H1 (cell line): ENCODE data around the gene TOR1B. TPM values are rescaled to one million over a fixed set of nuclear protein-coding genes. Genes with fewer than 3 reads are reported as not detected.

Source experiments
- CTCF ChIA-PET: fragments of 300-600 bp; sonication (Branson Sonifier 250); formaldehyde crosslinking; loops from one replicate; lab custom pipeline; 2021; ENCODE audit not compliant: partially characterized antibody; lab: Charles Lee
- POLR2A ChIA-PET: fragments of 300-600 bp; sonication (Branson Sonifier 250); formaldehyde crosslinking; loops from one replicate; lab custom pipeline; 2021; ENCODE audit warnings: inconsistent platforms; ENCODE audit not compliant: partially characterized antibody; lab: Charles Lee
- DNase-seq, 2 experiments: peaks; one replicate each; pipeline versions ENCODE4 v3.0.0 to v3.0.0-alpha.2; 2010 to 2022; ENCODE audit warnings: low spot score in 2 of 2, low read depth in 1 of 2, mixed read lengths in 1 of 2
- FAIRE-seq: peaks from 2 replicates; lab custom pipeline; 2011; peaks lifted over from hg19 to GRCh38; lab: Jason Lieb, UNC
- H2AFZ ChIP-seq: 2 replicates; pipeline ENCODE4 v1.8.1; 2012; ENCODE audit warnings: low read length, inconsistent platforms
- H2AK5ac ChIP-seq: 2 replicates; pipeline ENCODE4 v1.6.1; 2013; ENCODE audit warnings: low read depth, low read length
- H2BK120ac ChIP-seq: replicated peaks from 2 replicates; pipeline ENCODE3; 2013; ENCODE audit warnings: low read depth, low read length, inconsistent platforms
- H2BK12ac ChIP-seq: 2 replicates; pipeline ENCODE4 v1.6.1; 2013; ENCODE audit warnings: low read depth, low read length
- H2BK15ac ChIP-seq: 2 replicates; pipeline ENCODE4 v1.6.1; 2013; ENCODE audit warnings: low read length
- H2BK20ac ChIP-seq: 2 replicates; pipeline ENCODE4 v1.6.1; 2013; ENCODE audit warnings: low read length
- H2BK5ac ChIP-seq: 2 replicates; pipeline ENCODE4 v1.6.1; 2013; ENCODE audit warnings: low read depth, low read length
- H3K14ac ChIP-seq: 2 replicates; pipeline ENCODE4 v1.6.1; 2013; ENCODE audit warnings: inconsistent platforms; ENCODE audit not compliant: insufficient read length
- H3K18ac ChIP-seq: 2 replicates; pipeline ENCODE4 v1.6.1; 2013; ENCODE audit warnings: low read length; ENCODE audit errors: extremely low read depth
- H3K23ac ChIP-seq: 2 replicates; pipeline ENCODE4 v1.6.1; 2013; ENCODE audit warnings: inconsistent platforms; ENCODE audit not compliant: insufficient read length
- H3K23me2 ChIP-seq: 2 replicates; pipeline ENCODE4 v1.6.1; 2013; ENCODE audit warnings: low read depth, low read length
- H3K27ac ChIP-seq: 2 replicates; pipeline ENCODE4 v1.6.1; 2011; ENCODE audit warnings: low read depth, low read length, inconsistent platforms
- H3K27me3 ChIP-seq, 4 experiments: replicated peaks in 1 of 4; 1 replicate in 1 of 4; 2 replicates in 3 of 4; pipeline versions ENCODE4 v1.6.1 to v1.8.1; 2011 to 2013; ENCODE audit warnings: low read length in 3 of 4, mild to moderate bottlenecking in 3 of 4, inconsistent platforms in 2 of 4, mixed read lengths in 2 of 4, moderate library complexity in 1 of 4; ENCODE audit not compliant: control insufficient read depth in 3 of 4, insufficient read depth in 3 of 4; ENCODE audit errors: extremely low read depth in 1 of 4
- H3K36me3 ChIP-seq, 4 experiments: 2 replicates each; pipeline versions ENCODE4 v1.6.1 to v1.8.1; 2011 to 2013; ENCODE audit warnings: mild to moderate bottlenecking in 4 of 4, low read length in 3 of 4, moderate library complexity in 2 of 4, control low read depth in 1 of 4, inconsistent platforms in 1 of 4; ENCODE audit not compliant: insufficient read depth in 4 of 4, control insufficient read depth in 2 of 4
- H3K4ac ChIP-seq: replicated peaks from 2 replicates; pipeline ENCODE3; 2013; ENCODE audit warnings: low read length, low read depth, mixed read lengths, inconsistent platforms; ENCODE audit not compliant: insufficient read length
- H3K4me1 ChIP-seq, 4 experiments: replicated peaks in 1 of 4; 1 replicate in 1 of 4; 2 replicates in 3 of 4; pipeline versions ENCODE4 v1.6.1 to v1.8.1; 2011 to 2013; ENCODE audit warnings: low read length in 3 of 4, inconsistent platforms in 2 of 4, mixed read lengths in 1 of 4; ENCODE audit not compliant: insufficient read depth in 4 of 4, control insufficient read depth in 3 of 4
- H3K4me2 ChIP-seq, 2 experiments: 2 replicates each; pipeline versions ENCODE4 v1.6.1 to v1.8.1; 2011 to 2013; ENCODE audit warnings: low read depth in 2 of 2, low read length in 2 of 2, control low read depth in 1 of 2, inconsistent platforms in 1 of 2, mild to moderate bottlenecking in 1 of 2; ENCODE audit not compliant: insufficient read depth in 1 of 2
- H3K4me3 ChIP-seq, 4 experiments: fragments of 200-600, 300-600 bp in 1 of 4; sonication (generic), shearing (Covaris generic), sonication (Bioruptor Twin) in 1 of 4; 2 replicates each; pipeline versions ENCODE4 v1.5.1 to v1.8.1; 2011 to 2016; ENCODE audit warnings: low read length in 4 of 4, low read depth in 3 of 4, control low read depth in 2 of 4, inconsistent platforms in 2 of 4, mild to moderate bottlenecking in 2 of 4, mixed read lengths in 1 of 4, moderate library complexity in 1 of 4; ENCODE audit not compliant: insufficient read depth in 2 of 4; ENCODE audit errors: extremely low read depth in 1 of 4
- H3K56ac ChIP-seq: replicated peaks from 2 replicates; pipeline ENCODE3; 2013; ENCODE audit warnings: low read depth, mild to moderate bottlenecking, mixed read lengths, low read length, inconsistent platforms; ENCODE audit not compliant: insufficient read length
- H3K79me1 ChIP-seq: 2 replicates; pipeline ENCODE4 v1.6.1; 2013; ENCODE audit warnings: low read depth, low read length, control low read depth
- H3K79me2 ChIP-seq, 2 experiments: 2 replicates each; pipeline versions ENCODE4 v1.6.1 to v1.8.1; 2012 to 2013; ENCODE audit warnings: low read length in 2 of 2, mild to moderate bottlenecking in 2 of 2, inconsistent platforms in 1 of 2; ENCODE audit not compliant: insufficient read depth in 2 of 2, control insufficient read depth in 1 of 2
- H3K9ac ChIP-seq, 4 experiments: replicated peaks in 1 of 4; 1 replicate in 1 of 4; 2 replicates in 3 of 4; pipeline versions ENCODE4 v1.6.1 to v1.8.1; 2011 to 2013; ENCODE audit warnings: low read depth in 3 of 4, low read length in 3 of 4, control low read depth in 2 of 4, mild to moderate bottlenecking in 2 of 4, moderate library complexity in 2 of 4, inconsistent platforms in 1 of 4; ENCODE audit errors: extremely low read depth in 1 of 4
- H3K9me3 ChIP-seq, 2 experiments: 2 replicates each; pipeline versions ENCODE4 v1.6.1 to v1.8.1; 2012 to 2013; ENCODE audit warnings: mild to moderate bottlenecking in 2 of 2, moderate library complexity in 2 of 2, control low read depth in 1 of 2, inconsistent platforms in 1 of 2, low read depth in 1 of 2, low read length in 1 of 2, mixed read lengths in 1 of 2; ENCODE audit not compliant: insufficient read depth in 2 of 2
- H4K20me1 ChIP-seq, 2 experiments: replicated peaks in 1 of 2; 2 replicates each; pipeline versions ENCODE3 to v1.8.1; 2011 to 2013; ENCODE audit warnings: inconsistent platforms in 2 of 2, low read length in 2 of 2, mild to moderate bottlenecking in 1 of 2; ENCODE audit not compliant: insufficient read depth in 2 of 2, control insufficient read depth in 1 of 2
- H4K5ac ChIP-seq: 2 replicates; pipeline ENCODE4 v1.6.1; 2013; ENCODE audit warnings: low read length, low read depth, mixed read lengths, inconsistent platforms; ENCODE audit not compliant: insufficient read length
- H4K8ac ChIP-seq: 2 replicates; pipeline ENCODE4 v1.8.0; 2013; ENCODE audit warnings: mild to moderate bottlenecking, moderate library complexity, low read length, inconsistent platforms; ENCODE audit not compliant: insufficient read depth; ENCODE audit errors: extremely low read depth
- H4K91ac ChIP-seq: replicated peaks from 2 replicates; pipeline ENCODE3; 2013; ENCODE audit warnings: low read length, mixed read lengths, inconsistent platforms; ENCODE audit not compliant: insufficient read length
- CTBP2 ChIP-seq: IDR thresholded peaks from 2 replicates; pipeline ENCODE4 v1.7.0; 2011; ENCODE audit warnings: borderline replicate concordance, mild to moderate bottlenecking, moderate library complexity, mixed read lengths, low read length; ENCODE audit not compliant: insufficient read depth, insufficient read length
- SAP30 ChIP-seq: fragments of 300-600 bp; sonication (generic); IDR thresholded peaks from 2 replicates; pipeline ENCODE4 v1.7.1; 2012; ENCODE audit warnings: low read length, moderate library complexity, mild to moderate bottlenecking, inconsistent platforms; ENCODE audit not compliant: insufficient read depth, insufficient replicate concordance
- WGBS, 2 experiments: shearing (Covaris generic) in 1 of 2; methylation state at CpG; one replicate each; pipeline versions ENCODE4 v1.1.6 to v1.1.7; 2013 to 2015; ENCODE audit warnings: low lambda C conversion rate in 2 of 2, mixed read lengths in 2 of 2, inconsistent platforms in 1 of 2, low coverage in 1 of 2, missing lambda C conversion rate in 1 of 2; ENCODE audit not compliant: insufficient replicate concordance in 2 of 2, insufficient coverage in 1 of 2, insufficient read length in 1 of 2; ENCODE audit errors: extremely low coverage in 1 of 2, missing lambda C conversion rate in 1 of 2; 5-methylcytosine and 5-hydroxymethylcytosine counted together
- polyA plus RNA-seq, 7 experiments: library from polyadenylated mRNA; depleted of rRNA in 3 of 7; stranded (reverse) in 5 of 7; unstranded in 2 of 7; fragments of >200 nt in 5 of 7; fragments of 200-250 nt in 2 of 7; gene quantifications; 1 replicate in 5 of 7; 2 replicates in 1 of 7; 4 replicates in 1 of 7; pipeline versions ENCODE4 v1.2.1 to v1.2.3, GENCODE V29; 2011 to 2013; ENCODE audit warnings: missing spikeins in 2 of 7, mixed read lengths in 2 of 7
- total RNA-seq: library from RNA; stranded (reverse); fragmentation: NEBNext Ultra II Directional; extraction: Animal tissue kit (Norgen Biotek cat#: 25700); gene quantifications from 2 replicates; pipeline ENCODE4 v1.2.1, GENCODE V29; 2021

The TOR1B gene
- total and polyA plus RNA-seq, 2 of the 8 experiments (the other 6 are each of a cell fraction or from before 2014, with no cell fraction given), result 11.4 to 17.4 TPM

DNA sequence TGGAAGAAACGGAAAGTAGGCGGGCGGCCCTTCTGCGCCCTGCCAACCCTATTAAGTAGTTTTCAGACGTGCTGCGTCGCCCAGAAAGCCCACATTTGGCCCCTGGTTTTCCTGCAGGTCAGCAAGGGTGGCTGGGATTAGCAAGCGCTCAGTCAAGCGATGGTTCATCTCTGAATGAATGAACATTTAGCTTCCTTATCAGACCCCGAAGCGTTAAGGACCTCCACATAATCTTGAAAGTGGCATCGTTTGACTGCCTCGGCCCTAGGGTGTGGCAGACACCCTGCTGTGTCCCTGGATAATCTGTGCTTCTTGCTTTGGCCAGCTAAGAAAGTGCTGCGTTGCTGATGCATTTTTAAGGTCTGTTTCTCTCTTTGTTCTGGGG is 684 bp downstream of the TOR1B start:
- Histone ChIP-seq H3K18ac (no peak overlapping the region), H3K4me2 (peak overlapping the region; percentile 86 to 90), H3K79me1 (peaks cover 6% of the 10 kb centered on the region), H2BK20ac (no peak overlapping the region), H2BK5ac (no peak overlapping the region), H2BK12ac (no peak overlapping the region)
- DNase-seq, result no peak
- POLR2A ChIA-PET, result interaction anchor here (0.9 to 4.0 kb wide), 6 partner anchors 10 to 250 kb away, joined by 3 to 20 read pairs (median 3); partner anchors contain the start of gene GPR107
- TF ChIP-seq CTBP2, result no peak
- peak; percentile 56 for TF ChIP-seq SAP30
- TF ChIP-seq, all 59 proteins: peak for 1
- H3K27ac ChIP-seq, result no peak overlapping the region
- no peak overlapping the region for H4K91ac ChIP-seq
- no peak overlapping the region for H3K56ac ChIP-seq
- H4K20me1 ChIP-seq, result peaks cover 0 to 8% of the 10 kb centered on the region in 2 experiments
- no peak for FAIRE-seq
- peak overlapping the region; percentile 65 to 100 (median 86) for H3K4me3 ChIP-seq
- no peak overlapping the region for H3K23ac ChIP-seq
- peaks cover 6% of the 10 kb centered on the region; the same call in 1 of the 2 replicates for H3K23me2 ChIP-seq
- no peak overlapping the region for H4K5ac ChIP-seq
- H2BK120ac ChIP-seq, result no peak overlapping the region
- no peaks in the 10 kb centered on the region for H3K27me3 ChIP-seq
- H2BK15ac ChIP-seq, result no peak overlapping the region
- H4K8ac ChIP-seq, result no peak overlapping the region
- 9% methylated on average over 14 of the region's 14 CpGs; no CpG with 5 or more reads in 1 of the 2 experiments for WGBS, 2 experiments
- H3K79me2 ChIP-seq, result peaks cover 0 to 6% of the 10 kb centered on the region in 2 experiments; a peak in 2 of 4 replicates
- no peak overlapping the region for H3K4ac ChIP-seq
- no peak overlapping the region for H2AK5ac ChIP-seq
- CTCF ChIA-PET, result interaction anchor here (1.0 to 1.2 kb wide), 2 partner anchors 51 to 65 kb away, joined by 3 to 4 read pairs; no protein-coding TSS in a partner anchor
- no peak overlapping the region for H3K14ac ChIP-seq
- 0 out of 2 replicates have a peak overlapping the region, but pooled peaks have one; percentile 10 for H2AFZ ChIP-seq
- H3K36me3 ChIP-seq, result peaks cover 0 to 5% (median under 1%) of the 10 kb centered on the region in 4 experiments; a peak in 3 of 8 replicates
- no peaks in the 10 kb centered on the region for H3K9me3 ChIP-seq
- peaks cover 0 to 5% (median 2%) of the 10 kb centered on the region in 4 experiments; a peak in 5 of 7 replicates for H3K4me1 ChIP-seq
- peak overlapping the region; percentile 34 to 64 (median 50); a peak in 5 of 7 replicates for H3K9ac ChIP-seq
